H9 (cell line): ENCODE results near the gene TMPRSS11A. TPM values are rescaled to one million over a fixed set of nuclear protein-coding genes. Genes with fewer than 3 reads are reported as not detected.

Experiments used
- DNase-seq: peaks from one replicate; pipeline ENCODE4 v3.0.0-alpha.2; 2017
- H2AFZ ChIP-seq: one replicate; pipeline ENCODE4 v1.6.1; 2013; ENCODE audit warnings: mild to moderate bottlenecking, low read length, control low read depth, moderate library complexity
- H2AK5ac ChIP-seq: 2 replicates; pipeline ENCODE4 v1.6.1; 2013; ENCODE audit warnings: low read length, control low read depth, mixed read lengths; ENCODE audit not compliant: insufficient read length
- H2BK120ac ChIP-seq: one replicate; pipeline ENCODE4 v1.6.1; 2013; ENCODE audit warnings: low read depth, mild to moderate bottlenecking, low read length, control low read depth, inconsistent platforms; ENCODE audit not compliant: poor library complexity, severe bottlenecking
- H2BK12ac ChIP-seq: 2 replicates; pipeline ENCODE4 v1.6.1; 2013; ENCODE audit warnings: low read length, control low read depth, mixed read lengths, low read depth; ENCODE audit not compliant: insufficient read length
- H2BK15ac ChIP-seq: 2 replicates; pipeline ENCODE4 v1.6.1; 2013; ENCODE audit warnings: low read depth, low read length, control low read depth
- H2BK20ac ChIP-seq: one replicate; pipeline ENCODE4 v1.6.1; 2013; ENCODE audit warnings: low read depth, mild to moderate bottlenecking, low read length, control low read depth, inconsistent platforms; ENCODE audit not compliant: poor library complexity, severe bottlenecking
- H2BK5ac ChIP-seq: 2 replicates; pipeline ENCODE4 v1.6.1; 2013; ENCODE audit warnings: low read length, control low read depth, mixed read lengths; ENCODE audit not compliant: insufficient read length
- H3K14ac ChIP-seq: 2 replicates; pipeline ENCODE4 v1.6.1; 2013; ENCODE audit warnings: low read length, control low read depth; ENCODE audit not compliant: insufficient read depth
- H3K18ac ChIP-seq: 2 replicates; pipeline ENCODE4 v1.6.1; 2013; ENCODE audit warnings: low read depth, mild to moderate bottlenecking, mixed read lengths, low read length, control low read depth; ENCODE audit not compliant: insufficient read length
- H3K23ac ChIP-seq: 2 replicates; pipeline ENCODE4 v1.6.1; 2013; ENCODE audit warnings: low read length, control low read depth, mixed read lengths, low read depth; ENCODE audit not compliant: insufficient read length
- H3K23me2 ChIP-seq: 2 replicates; pipeline ENCODE4 v1.6.1; 2013; ENCODE audit warnings: low read depth, mild to moderate bottlenecking, mixed read lengths, low read length, control low read depth; ENCODE audit not compliant: insufficient read length, poor library complexity, severe bottlenecking
- H3K27ac ChIP-seq: 2 replicates; pipeline ENCODE4 v1.5.1; 2013; ENCODE audit warnings: low read length, control low read depth, mixed read lengths, low read depth; ENCODE audit not compliant: insufficient read length
- H3K27me3 ChIP-seq: 2 replicates; pipeline ENCODE4 v1.6.1; 2013; ENCODE audit warnings: low read length, control low read depth, inconsistent platforms; ENCODE audit not compliant: insufficient read depth
- H3K4ac ChIP-seq: 2 replicates; pipeline ENCODE4 v1.6.1; 2013; ENCODE audit warnings: low read depth, mild to moderate bottlenecking, control low read depth, inconsistent platforms, low read length, moderate library complexity
- H3K4me1 ChIP-seq: 2 replicates; pipeline ENCODE4 v1.6.1; 2013; ENCODE audit warnings: low read length, control low read depth, inconsistent platforms; ENCODE audit not compliant: insufficient read depth
- H3K4me2 ChIP-seq: 2 replicates; pipeline ENCODE4 v1.6.1; 2013; ENCODE audit warnings: low read length, control low read depth, mixed read lengths; ENCODE audit not compliant: insufficient read length, insufficient read depth
- H3K56ac ChIP-seq: 2 replicates; pipeline ENCODE4 v1.6.1; 2013; ENCODE audit warnings: low read depth, mild to moderate bottlenecking, mixed read lengths, low read length, control low read depth; ENCODE audit not compliant: insufficient read length
- H3K79me1 ChIP-seq: 2 replicates; pipeline ENCODE4 v1.6.1; 2013; ENCODE audit warnings: low read depth, mild to moderate bottlenecking, moderate library complexity, low read length, control low read depth, inconsistent platforms; ENCODE audit not compliant: insufficient read depth, poor library complexity, severe bottlenecking
- H3K79me2 ChIP-seq: 2 replicates; pipeline ENCODE4 v1.6.1; 2013; ENCODE audit warnings: low read length, control low read depth, inconsistent platforms; ENCODE audit not compliant: insufficient read depth
- H3K9ac ChIP-seq: 2 replicates; pipeline ENCODE4 v1.6.1; 2013; ENCODE audit warnings: low read length, control low read depth, mixed read lengths; ENCODE audit not compliant: insufficient read length; ENCODE audit errors: extremely low read depth
- H3K9me3 ChIP-seq: one replicate; pipeline ENCODE4 v1.6.1; 2013; ENCODE audit warnings: low read depth, low read length, inconsistent platforms; ENCODE audit not compliant: control insufficient read depth
- H3T11ph ChIP-seq: one replicate; pipeline ENCODE4 v1.6.1; 2013; ENCODE audit warnings: mild to moderate bottlenecking, low read length, control low read depth, inconsistent platforms
- H4K20me1 ChIP-seq: one replicate; pipeline ENCODE4 v1.6.1; 2013; ENCODE audit not compliant: control insufficient read depth, insufficient read length, insufficient read depth
- H4K5ac ChIP-seq: 2 replicates; pipeline ENCODE4 v1.6.1; 2013; ENCODE audit warnings: low read depth, mild to moderate bottlenecking, mixed read lengths, low read length, control low read depth; ENCODE audit not compliant: insufficient read length
- H4K8ac ChIP-seq: replicated peaks from 2 replicates; pipeline ENCODE4 v1.6.1; 2013; ENCODE audit warnings: low read length, control low read depth, mixed read lengths, low read depth; ENCODE audit not compliant: insufficient read length
- H4K91ac ChIP-seq: 2 replicates; pipeline ENCODE4 v1.6.1; 2013; ENCODE audit warnings: low read depth, mild to moderate bottlenecking, moderate library complexity, mixed read lengths, low read length, control low read depth; ENCODE audit not compliant: insufficient read length
- H3K27ac Mint-ChIP-seq, 3 experiments: 2 replicates in 2 of 3; 3 replicates in 1 of 3; pipeline ENCODE4 v1.8.0; 2020 to 2021; ENCODE audit warnings: mixed read lengths in 3 of 3, mild to moderate bottlenecking in 1 of 3, moderate library complexity in 1 of 3
- H3K27me3 Mint-ChIP-seq: 2 replicates; pipeline ENCODE4 v1.8.0; 2021; ENCODE audit warnings: low read depth, mild to moderate bottlenecking, moderate library complexity, mixed read lengths
- H3K36me3 Mint-ChIP-seq, 3 experiments: 2 replicates in 2 of 3; 3 replicates in 1 of 3; pipeline ENCODE4 v1.8.0; 2020 to 2021; ENCODE audit warnings: low read depth in 3 of 3, mixed read lengths in 3 of 3; ENCODE audit not compliant: insufficient read depth in 1 of 3
- H3K4me1 Mint-ChIP-seq, 2 experiments: 2 replicates each; pipeline ENCODE4 v1.8.0; 2020; ENCODE audit warnings: mixed read lengths in 2 of 2
- H3K4me3 Mint-ChIP-seq, 2 experiments: 2 replicates in 1 of 2; 3 replicates in 1 of 2; pipeline ENCODE4 v1.8.0; 2020 to 2021; ENCODE audit warnings: mild to moderate bottlenecking in 2 of 2, mixed read lengths in 2 of 2, moderate library complexity in 1 of 2
- H3K9me3 Mint-ChIP-seq, 2 experiments: 2 replicates in 1 of 2; 3 replicates in 1 of 2; pipeline ENCODE4 v1.8.0; 2020; ENCODE audit warnings: mild to moderate bottlenecking in 2 of 2, mixed read lengths in 2 of 2, moderate library complexity in 1 of 2
- WGBS: extraction: QIAGEN DNeasy Blood & Tissue Kit; methylation state at CpG from one replicate; pipeline ENCODE4 v1.1.7; 2013; ENCODE audit warnings: missing lambda C conversion rate, low lambda C conversion rate, mixed read lengths; ENCODE audit not compliant: insufficient read length; ENCODE audit errors: extremely low coverage; 5-methylcytosine and 5-hydroxymethylcytosine counted together
- total RNA-seq: library from RNA; stranded (reverse); gene quantifications from 2 replicates; pipeline ENCODE4 v1.2.1, GENCODE V29; 2021
- TF ChIP-seq, protein P1 (sequence below): fragments of 200-600 bp; sonication (generic); conservative IDR thresholded peaks from 3 replicates; pipeline ENCODE4 v1.8.0; 2021; ENCODE audit warnings: antibody characterized with exemption, mild to moderate bottlenecking

TMPRSS11A gene
- total RNA-seq, 1 experiment from 2014 or later, result not detected

DNA sequence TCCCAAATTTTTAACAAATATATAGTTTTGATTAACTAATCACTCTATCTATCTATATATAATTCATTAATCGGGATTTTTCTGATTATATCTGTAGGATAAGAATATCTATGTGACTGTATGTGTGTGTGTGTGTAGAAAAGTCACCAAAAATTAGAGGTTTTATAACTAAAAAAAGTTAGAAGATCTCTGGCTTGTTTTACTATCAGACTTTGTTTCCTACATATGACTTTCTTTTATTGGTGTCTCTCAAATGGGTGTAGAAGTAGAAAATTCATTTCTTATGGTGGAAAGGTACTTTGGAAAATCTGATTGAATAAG lies 52.7 kb downstream of the TMPRSS11A start:
- Histone ChIP-seq H2BK15ac (no peak overlapping the region), H4K20me1 (no peaks in the 10 kb centered on the region), H4K5ac (no peak overlapping the region), H3K18ac (no peak overlapping the region), H3K9ac (no peak overlapping the region), H3K56ac (no peak overlapping the region), H3K4ac (no peak overlapping the region), H3K27me3 (no peaks in the 10 kb centered on the region), H3K27ac (no peak overlapping the region), H2AK5ac (no peak overlapping the region), H4K91ac (no peak overlapping the region), H3K9me3 (no peaks in the 10 kb centered on the region), H3K79me2 (no peaks in the 10 kb centered on the region), H2AFZ (no peak overlapping the region), H3K23me2 (no peaks in the 10 kb centered on the region), H2BK120ac (no peak overlapping the region), H2BK12ac (no peak overlapping the region), H3T11ph (no peak overlapping the region), H3K79me1 (no peaks in the 10 kb centered on the region), H3K4me1 (no peaks in the 10 kb centered on the region), H3K4me2 (no peak overlapping the region), H3K14ac (no peak overlapping the region), H2BK5ac (no peak overlapping the region), H4K8ac (no peak overlapping the region), H2BK20ac (no peak overlapping the region), H3K23ac (no peak overlapping the region)
- no peak for DNase-seq
- Mint-ChIP-seq H3K36me3 (no peaks in the 10 kb centered on the region), H3K27me3 (no peaks in the 10 kb centered on the region), H3K27ac (no peak overlapping the region), H3K9me3 (no peaks in the 10 kb centered on the region), H3K4me1 (no peaks in the 10 kb centered on the region), H3K4me3 (no peak overlapping the region)
- TF ChIP-seq, protein P1, sequence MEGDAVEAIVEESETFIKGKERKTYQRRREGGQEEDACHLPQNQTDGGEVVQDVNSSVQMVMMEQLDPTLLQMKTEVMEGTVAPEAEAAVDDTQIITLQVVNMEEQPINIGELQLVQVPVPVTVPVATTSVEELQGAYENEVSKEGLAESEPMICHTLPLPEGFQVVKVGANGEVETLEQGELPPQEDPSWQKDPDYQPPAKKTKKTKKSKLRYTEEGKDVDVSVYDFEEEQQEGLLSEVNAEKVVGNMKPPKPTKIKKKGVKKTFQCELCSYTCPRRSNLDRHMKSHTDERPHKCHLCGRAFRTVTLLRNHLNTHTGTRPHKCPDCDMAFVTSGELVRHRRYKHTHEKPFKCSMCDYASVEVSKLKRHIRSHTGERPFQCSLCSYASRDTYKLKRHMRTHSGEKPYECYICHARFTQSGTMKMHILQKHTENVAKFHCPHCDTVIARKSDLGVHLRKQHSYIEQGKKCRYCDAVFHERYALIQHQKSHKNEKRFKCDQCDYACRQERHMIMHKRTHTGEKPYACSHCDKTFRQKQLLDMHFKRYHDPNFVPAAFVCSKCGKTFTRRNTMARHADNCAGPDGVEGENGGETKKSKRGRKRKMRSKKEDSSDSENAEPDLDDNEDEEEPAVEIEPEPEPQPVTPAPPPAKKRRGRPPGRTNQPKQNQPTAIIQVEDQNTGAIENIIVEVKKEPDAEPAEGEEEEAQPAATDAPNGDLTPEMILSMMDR, result no peak
- no CpG with 5 or more reads among the region's 1 CpG for WGBS
